Testis (tissue), 2 donors: ENCODE data around the gene COL4A2.

Source experiments
- CTCF ChIP-seq, 3 experiments: fragments of 450-650 bp in 2 of 3; fragments of 200-600 bp in 1 of 3; sonication (generic) in 1 of 3; IDR thresholded peaks; one replicate each; pipeline ENCODE4 v1.5.1; 2016 to 2019; ENCODE audit warnings: antibody characterized with exemption in 3 of 3, mild to moderate bottlenecking in 2 of 3, moderate library complexity in 1 of 3
- POLR2A ChIP-seq: fragments of 450-650 bp; IDR thresholded peaks from one replicate; pipeline ENCODE4 v1.6.1; 2017; ENCODE audit warnings: antibody characterized with exemption, mild to moderate bottlenecking, moderate library complexity

- TF ChIP-seq POLR2A (no peak), CTCF (IDR thresholded peaks at IDR 0.05) (no peak)
Observed at GRCh38 chr13:110478405-110479214, 171.5 kb downstream of the COL4A2 start.
